ENCODE results near the gene PRPF19. TPM values are rescaled to one million over a fixed set of nuclear protein-coding genes. Genes with fewer than 3 reads are reported as not detected.

Gene PRPF19
- polyA plus RNA-seq, 1 donor from 2014 or later: 71.3 TPM

GRCh38 chr11:60939855-60940254, 33.5 kb upstream of the PRPF19 start:
- no peak for TF ChIP-seq POLR2AphosphoS5 (IDR thresholded peaks at IDR 0.05)
- TF ChIP-seq SMC3 (conservative IDR thresholded peaks at IDR 0.05; ENCODE audit: poor library complexity): no peak
- TF ChIP-seq RAD21 (conservative IDR thresholded peaks at IDR 0.05): no peak
- TF ChIP-seq EZH2 (IDR thresholded peaks at IDR 0.05; ENCODE audit: borderline replicate concordance, insufficient read depth, low read length, poor library complexity, severe bottlenecking): no peak
- TF ChIP-seq EP300 (conservative IDR thresholded peaks at IDR 0.05; ENCODE audit: poor library complexity, severe bottlenecking): no peak
- TF ChIP-seq REST (IDR thresholded peaks at IDR 0.05; ENCODE audit: borderline replicate concordance): no peak
- no peak for TF ChIP-seq CTCF (IDR thresholded peaks at IDR 0.05; ENCODE audit: poor library complexity, severe bottlenecking)
- TF ChIP-seq MXI1 (conservative IDR thresholded peaks at IDR 0.05; ENCODE audit: poor library complexity, severe bottlenecking): no peak
- TF ChIP-seq TAF1 (IDR thresholded peaks at IDR 0.05; ENCODE audit: low read depth): no peak
- no peak overlapping the region for H3K4me2 ChIP-seq (ENCODE audit: low read length)
- no peaks in the 10 kb centered on the region for H4K20me1 ChIP-seq (ENCODE audit: insufficient read depth)

GRCh38 chr11:60939301-60939700, 32.9 kb upstream of the PRPF19 start:
- no peaks in the 10 kb centered on the region for H3K27me3 ChIP-seq (ENCODE audit: insufficient read depth, low read depth, low read length)
- no peak overlapping the region for H3K4me2 ChIP-seq (ENCODE audit: low read length)
- H3K27ac ChIP-seq (ENCODE audit: low read length): no peak overlapping the region
- no peaks in the 10 kb centered on the region for H3F3A ChIP-seq (ENCODE audit: insufficient read depth, low read length, poor library complexity, severe bottlenecking)
- H3K9me3 ChIP-seq (ENCODE audit: low read length): no peaks in the 10 kb centered on the region
- TF ChIP-seq EZH2 (IDR thresholded peaks at IDR 0.05; ENCODE audit: borderline replicate concordance, insufficient read depth, low read length, poor library complexity, severe bottlenecking): no peak
- no peak for TF ChIP-seq RAD21 (conservative IDR thresholded peaks at IDR 0.05)
- no peak for TF ChIP-seq SMC3 (conservative IDR thresholded peaks at IDR 0.05; ENCODE audit: poor library complexity)
- no peak for TF ChIP-seq MXI1 (conservative IDR thresholded peaks at IDR 0.05; ENCODE audit: poor library complexity, severe bottlenecking)
- no peak for TF ChIP-seq REST (IDR thresholded peaks at IDR 0.05; ENCODE audit: borderline replicate concordance)
- TF ChIP-seq CTCF (IDR thresholded peaks at IDR 0.05; ENCODE audit: poor library complexity, severe bottlenecking): no peak
- TF ChIP-seq EP300 (conservative IDR thresholded peaks at IDR 0.05; ENCODE audit: poor library complexity, severe bottlenecking): no peak
- TF ChIP-seq TAF1 (IDR thresholded peaks at IDR 0.05; ENCODE audit: low read depth): no peak
- TF ChIP-seq POLR2AphosphoS5 (IDR thresholded peaks at IDR 0.05): no peak
- no peak overlapping the region for H2AFZ ChIP-seq (ENCODE audit: low read depth, low read length)
- H3K4me3 ChIP-seq (ENCODE audit: low read length): no peak overlapping the region
- no peaks in the 10 kb centered on the region for H4K20me1 ChIP-seq (ENCODE audit: insufficient read depth)
- no peaks in the 10 kb centered on the region for H3K9me2 ChIP-seq (ENCODE audit: insufficient read depth, low read length)
- no peaks in the 10 kb centered on the region for H3K36me3 ChIP-seq (ENCODE audit: insufficient read depth, low read length)
- H3K9ac ChIP-seq (ENCODE audit: low read length): no peak overlapping the region
- no peaks in the 10 kb centered on the region for H3K79me2 ChIP-seq (replicated peaks; ENCODE audit: insufficient read depth, low read length)

More at GRCh38 chr11:60939855-60940254, 33.5 kb upstream of the PRPF19 start:
- Histone ChIP-seq H3K27me3 (ENCODE audit: insufficient read depth, low read depth, low read length) (no peaks in the 10 kb centered on the region), H3K27ac (ENCODE audit: low read length) (no peak overlapping the region), H3K4me3 (ENCODE audit: low read length) (no peak overlapping the region), H3K36me3 (ENCODE audit: insufficient read depth, low read length) (no peaks in the 10 kb centered on the region), H2AFZ (ENCODE audit: low read depth, low read length) (no peak overlapping the region), H3F3A (ENCODE audit: insufficient read depth, low read length, poor library complexity, severe bottlenecking) (no peaks in the 10 kb centered on the region), H3K79me2 (replicated peaks; ENCODE audit: insufficient read depth, low read length) (no peaks in the 10 kb centered on the region), H3K9ac (ENCODE audit: low read length) (no peak overlapping the region), H3K9me3 (ENCODE audit: low read length) (no peaks in the 10 kb centered on the region), H3K9me2 (ENCODE audit: insufficient read depth, low read length) (no peaks in the 10 kb centered on the region)

Measured in neural cell (in vitro differentiated cells).